ENCODE measurements around the gene SYVN1.
A peak's percentile ranks its signal among the peaks of the same experiment; 100 is the strongest.

The SYVN1 gene

DNA sequence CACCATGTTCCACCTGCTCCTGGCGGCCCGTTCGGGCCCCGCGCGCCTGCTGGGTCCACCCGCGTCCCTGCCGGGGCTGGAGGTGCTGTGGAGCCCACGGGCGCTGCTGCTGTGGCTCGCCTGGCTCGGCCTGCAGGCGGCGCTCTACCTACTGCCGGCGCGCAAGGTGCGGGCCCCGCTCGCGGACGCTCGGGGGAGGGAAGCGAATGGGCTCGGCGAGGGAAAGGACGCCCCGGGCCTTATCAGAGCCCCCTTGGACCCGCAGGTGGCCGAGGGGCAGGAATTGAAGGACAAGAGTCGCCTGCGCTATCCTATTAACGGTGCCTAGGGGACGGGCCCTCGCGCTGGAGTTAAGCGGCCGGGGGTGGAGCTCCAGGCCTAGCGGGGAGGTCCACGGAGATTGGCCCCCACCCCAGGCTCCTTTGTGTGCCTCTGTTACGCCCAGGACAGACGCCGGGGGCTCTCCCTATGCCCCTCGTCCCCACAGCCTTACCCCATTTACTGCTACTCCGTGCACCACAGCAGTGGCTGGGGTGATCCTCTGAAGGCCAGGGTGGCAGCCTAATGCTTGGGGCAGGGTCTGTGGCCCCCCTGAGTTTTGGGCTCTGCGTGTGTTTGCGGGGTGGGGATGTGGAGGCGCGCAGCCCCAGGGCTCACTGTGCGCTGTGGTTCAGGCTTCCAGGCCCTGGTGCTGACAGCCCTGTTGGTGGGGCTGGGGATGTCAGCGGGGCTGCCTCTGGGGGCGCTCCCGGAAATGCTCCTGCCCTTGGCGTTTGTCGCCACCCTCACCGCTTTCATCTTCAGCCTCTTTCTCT lies 21.6 kb downstream of the SYVN1 start:
- DNase-seq (ENCODE audit: low spot score), result peak; percentile 72

DNA sequence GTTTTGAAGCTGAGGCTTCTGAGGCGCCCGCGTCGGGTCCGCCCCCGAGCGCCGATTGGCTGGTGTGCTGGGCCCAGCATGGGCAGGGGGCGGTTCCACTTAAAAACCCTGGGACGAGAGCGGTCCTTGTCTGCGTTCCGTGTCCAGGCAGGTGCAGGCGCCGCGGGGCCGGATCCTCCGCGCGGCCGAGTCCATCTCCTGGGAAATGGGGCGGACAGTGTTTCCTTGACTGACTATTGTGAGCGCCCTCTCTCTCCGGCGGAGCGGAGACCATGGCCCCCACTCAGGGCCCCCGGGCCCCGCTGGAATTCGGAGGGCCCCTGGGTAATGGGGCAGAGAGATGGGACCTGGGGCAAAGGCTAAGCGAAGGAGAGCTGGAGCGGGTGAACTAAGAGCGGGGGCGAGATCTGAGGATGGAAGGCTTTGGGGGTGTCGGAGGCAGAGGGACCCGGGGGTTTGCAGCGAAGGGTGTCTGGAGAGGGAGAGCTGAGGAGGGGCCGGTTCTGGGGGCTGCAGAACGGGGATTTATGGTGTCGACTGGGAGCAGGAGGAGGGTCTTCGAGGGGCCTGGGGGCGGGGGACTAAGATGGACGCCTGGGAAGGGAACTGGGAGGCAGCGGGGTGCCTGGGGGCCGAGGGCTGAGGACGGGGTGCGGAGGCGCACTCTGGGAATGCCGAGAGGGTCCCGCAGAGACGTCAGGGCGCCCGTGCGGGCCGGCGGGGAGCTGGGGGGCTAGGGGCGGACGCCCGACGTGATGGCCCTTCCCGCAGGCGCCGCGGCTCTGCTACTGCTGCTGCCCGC lies 22.4 kb downstream of the SYVN1 start, which contains the start of gene TM7SF2:
Gene TM7SF2 (plus strand): TSS at position 129 of the 802 bp plus-strand sequence. CDS start 144 bp downstream, at position 273.
- peak; percentile 96 for DNase-seq (ENCODE audit: low spot score)

DNA sequence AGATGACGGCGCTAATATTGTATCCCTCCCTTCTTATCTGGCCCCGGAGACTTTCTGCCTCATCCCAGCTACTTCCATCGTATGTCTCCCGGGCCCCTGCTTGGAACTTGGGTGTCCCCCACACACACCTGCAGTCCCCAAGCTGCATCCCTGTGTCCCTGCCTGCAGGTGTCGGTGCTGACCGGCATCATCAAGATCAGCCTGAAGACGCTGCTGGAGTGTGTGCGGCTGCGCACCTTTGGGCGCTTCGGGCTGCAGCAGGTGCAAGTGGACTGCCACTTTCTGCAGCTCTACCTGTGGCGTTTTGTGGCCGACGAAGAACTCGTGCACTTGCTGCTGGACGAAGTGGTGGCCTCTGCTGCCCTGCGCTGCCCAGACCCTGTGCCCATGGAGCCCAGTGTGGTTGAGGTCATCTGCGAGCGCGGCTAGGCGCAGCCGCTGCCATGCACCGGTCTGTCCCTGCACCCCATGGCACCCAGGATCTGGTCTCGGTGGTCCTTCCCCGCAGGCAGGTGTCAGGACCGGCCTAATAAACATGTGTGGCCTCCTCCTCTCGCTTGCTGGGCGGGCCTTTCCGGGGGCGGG lies 23.1 kb downstream of the SYVN1 start:
- DNase-seq (ENCODE audit: low spot score), result no peak

GRCh38 chr11:65110354-65110861 lies 23.9 kb downstream of the SYVN1 start:
- peak; percentile 88 for DNase-seq (ENCODE audit: low spot score)

DNA sequence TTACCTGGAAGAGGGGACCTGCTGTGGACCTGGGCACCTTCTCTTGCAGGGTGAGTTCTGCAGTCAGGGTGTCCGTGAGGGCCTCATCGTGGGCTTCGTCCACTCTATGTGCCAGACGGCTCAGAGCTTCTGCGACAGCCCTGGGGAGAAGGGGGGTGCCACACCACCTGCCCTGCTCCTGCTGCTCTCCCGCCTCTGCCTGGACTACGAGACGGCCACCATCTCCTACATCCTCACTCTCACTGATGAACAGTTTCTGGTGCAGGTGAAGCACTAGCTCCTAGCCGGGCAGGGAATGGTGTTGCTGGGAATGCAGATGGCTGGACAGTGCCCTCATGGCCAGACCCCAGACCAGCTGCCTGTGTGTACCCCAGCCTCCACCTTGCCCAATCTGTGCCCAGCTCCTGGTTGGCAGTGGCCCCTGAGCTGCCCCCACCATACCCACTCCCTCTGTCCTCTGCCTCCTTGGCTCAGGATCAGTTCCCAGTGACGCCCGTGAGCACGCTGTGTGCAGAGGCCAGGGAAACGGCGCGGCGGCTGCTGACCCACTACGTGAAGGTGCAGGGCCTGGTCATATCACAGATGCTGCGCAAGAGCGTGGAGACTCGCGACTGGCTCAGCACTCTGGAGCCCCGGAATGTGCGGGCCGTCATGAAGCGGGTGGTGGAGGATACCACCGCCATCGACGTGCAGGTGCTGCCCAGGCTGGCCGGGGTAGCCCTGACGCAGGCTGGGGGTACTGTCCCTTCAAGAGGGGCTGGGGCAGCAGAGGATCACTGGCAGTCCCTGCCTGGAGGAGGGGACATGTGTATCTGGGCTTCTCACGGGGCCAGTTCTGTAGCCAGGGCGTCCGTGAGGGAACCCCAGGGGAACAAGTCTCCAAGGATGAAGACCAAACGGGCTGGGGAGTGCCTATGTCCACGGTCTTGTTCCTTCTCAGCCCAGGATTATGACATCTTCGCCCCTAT lies 24.8 kb downstream of the SYVN1 start:
- DNase-seq (ENCODE audit: low spot score), result no peak

DNA sequence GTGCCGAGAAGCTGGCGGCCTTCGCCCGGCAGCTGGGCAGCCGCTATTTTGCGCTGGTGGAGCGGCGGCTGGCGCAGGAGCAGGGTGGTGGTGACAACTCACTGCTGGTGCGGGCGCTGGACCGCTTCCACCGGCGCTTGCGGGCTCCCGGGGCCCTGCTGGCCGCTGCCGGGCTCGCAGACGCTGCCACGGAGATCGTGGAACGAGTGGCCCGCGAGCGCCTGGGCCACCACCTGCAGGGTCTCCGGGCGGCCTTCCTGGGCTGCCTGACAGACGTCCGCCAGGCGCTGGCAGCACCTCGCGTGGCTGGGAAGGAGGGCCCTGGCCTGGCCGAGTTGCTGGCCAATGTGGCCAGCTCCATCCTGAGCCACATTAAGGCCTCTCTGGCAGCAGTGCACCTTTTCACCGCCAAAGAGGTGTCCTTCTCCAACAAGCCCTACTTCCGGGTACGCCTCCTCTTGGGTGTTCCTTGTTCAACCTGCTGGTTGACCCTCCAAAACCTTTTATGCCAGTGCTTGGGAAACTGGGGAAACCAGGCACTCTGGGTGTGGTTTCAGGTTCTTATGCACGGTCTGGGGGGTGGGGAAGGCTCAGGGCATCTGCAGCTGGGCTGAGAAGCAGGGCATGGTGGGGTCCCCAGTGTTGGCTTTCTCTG lies 25.7 kb downstream of the SYVN1 start:
- DNase-seq (ENCODE audit: low spot score), result no peak

DNA sequence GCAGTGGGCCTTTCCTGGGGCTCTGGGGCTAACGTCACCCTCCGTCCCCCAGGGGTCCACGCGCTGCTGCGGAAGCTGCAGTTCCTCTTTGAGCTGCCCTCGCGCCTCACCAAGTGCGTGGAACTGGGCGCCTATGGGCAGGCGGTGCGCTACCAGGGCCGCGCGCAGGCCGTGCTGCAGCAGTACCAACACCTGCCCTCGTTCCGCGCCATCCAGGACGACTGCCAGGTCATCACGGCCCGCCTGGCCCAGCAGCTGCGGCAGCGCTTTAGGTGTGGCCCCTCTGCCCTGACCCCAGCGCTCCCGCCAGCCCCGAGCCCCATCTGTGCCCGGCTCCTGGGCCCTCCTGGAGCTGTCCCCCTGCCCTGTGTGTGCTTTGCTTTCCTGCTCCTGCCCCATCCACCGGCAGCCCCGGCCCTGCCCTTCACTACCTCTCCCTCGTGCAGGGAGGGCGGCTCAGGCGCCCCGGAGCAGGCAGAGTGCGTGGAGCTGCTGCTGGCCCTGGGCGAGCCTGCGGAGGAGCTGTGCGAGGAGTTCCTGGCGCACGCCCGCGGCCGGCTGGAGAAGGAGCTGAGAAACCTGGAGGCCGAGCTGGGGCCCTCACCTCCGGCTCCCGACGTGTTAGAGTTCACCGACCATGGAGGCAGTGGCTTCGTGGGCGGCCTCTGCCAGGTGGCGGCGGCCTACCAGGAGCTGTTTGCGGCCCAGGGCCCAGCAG lies 26.4 kb downstream of the SYVN1 start:
- DNase-seq (ENCODE audit: low spot score), result no peak

GRCh38 chr11:65107078-65107477 lies 27.2 kb downstream of the SYVN1 start:
- DNase-seq (ENCODE audit: low spot score), result no peak

DNA sequence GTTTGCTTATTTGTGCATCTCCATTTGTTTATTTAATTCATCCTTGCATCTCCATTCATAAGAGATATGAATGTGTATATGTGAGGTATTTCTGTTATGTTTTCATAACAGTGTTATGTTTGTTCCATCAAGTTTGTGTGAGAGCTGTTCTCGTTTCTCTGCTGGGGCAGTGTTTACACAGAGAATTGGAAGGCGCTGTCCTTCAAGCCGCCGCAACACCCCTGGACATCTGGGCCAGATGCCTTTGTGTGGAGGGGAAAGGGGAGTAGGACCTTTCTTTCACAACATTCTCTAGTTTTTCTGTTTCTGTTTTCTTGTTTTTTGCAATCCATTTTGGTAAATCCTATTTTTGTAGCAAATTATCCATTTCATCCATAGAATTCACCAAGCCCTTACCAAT lies 29.7 kb downstream of the SYVN1 start:
- DNase-seq (ENCODE audit: low spot score), result no peak

- no peak for DNase-seq (ENCODE audit: low spot score)
Measured at GRCh38 chr11:65103476-65103875, 30.8 kb downstream of the SYVN1 start.

DNA sequence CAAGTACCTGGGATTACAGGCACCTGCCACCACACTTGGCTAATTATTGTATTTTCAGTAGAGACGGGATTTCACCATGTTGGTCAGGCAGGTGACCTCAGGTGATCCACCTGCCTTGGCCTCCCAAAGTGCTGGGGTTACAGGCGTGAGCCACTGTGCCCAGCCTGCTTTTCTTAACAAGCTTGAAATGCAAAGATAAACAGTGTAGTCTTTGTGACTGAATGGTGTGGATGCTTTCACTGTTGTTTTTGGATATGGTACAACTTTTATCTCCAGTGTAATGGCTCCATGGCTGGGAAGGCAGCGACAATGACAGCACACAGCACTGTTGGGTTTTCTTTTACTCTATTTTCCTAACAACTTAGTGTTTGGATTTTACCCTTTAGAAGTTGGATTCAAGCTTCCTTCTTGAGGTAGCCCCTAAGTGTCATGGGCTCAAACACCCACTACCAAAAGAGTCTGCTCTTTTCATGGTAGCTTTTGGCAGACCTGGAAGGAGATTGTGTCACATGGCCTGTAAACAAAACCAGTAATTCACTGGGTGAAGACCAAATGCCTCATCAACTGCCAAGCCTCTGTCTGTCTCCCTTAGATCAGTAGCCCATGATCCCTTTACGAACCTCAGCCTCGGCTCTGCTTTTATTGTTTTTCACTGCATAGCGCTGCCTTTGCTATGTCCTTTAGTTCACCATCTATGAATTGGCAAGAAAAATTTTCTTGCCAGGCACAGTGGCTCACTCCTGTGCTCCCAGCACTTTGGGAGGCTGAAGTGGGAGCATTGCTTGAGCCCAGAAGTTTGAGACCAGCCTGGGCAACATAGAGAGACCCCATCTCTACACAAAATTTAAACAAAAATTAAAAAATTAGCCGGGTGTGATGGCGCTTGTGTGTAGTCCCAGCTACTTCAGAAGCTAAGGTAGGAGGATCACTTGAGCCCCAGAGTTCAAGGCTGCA lies 31.9 kb downstream of the SYVN1 start:
- DNase-seq (ENCODE audit: low spot score), result no peak

DNA sequence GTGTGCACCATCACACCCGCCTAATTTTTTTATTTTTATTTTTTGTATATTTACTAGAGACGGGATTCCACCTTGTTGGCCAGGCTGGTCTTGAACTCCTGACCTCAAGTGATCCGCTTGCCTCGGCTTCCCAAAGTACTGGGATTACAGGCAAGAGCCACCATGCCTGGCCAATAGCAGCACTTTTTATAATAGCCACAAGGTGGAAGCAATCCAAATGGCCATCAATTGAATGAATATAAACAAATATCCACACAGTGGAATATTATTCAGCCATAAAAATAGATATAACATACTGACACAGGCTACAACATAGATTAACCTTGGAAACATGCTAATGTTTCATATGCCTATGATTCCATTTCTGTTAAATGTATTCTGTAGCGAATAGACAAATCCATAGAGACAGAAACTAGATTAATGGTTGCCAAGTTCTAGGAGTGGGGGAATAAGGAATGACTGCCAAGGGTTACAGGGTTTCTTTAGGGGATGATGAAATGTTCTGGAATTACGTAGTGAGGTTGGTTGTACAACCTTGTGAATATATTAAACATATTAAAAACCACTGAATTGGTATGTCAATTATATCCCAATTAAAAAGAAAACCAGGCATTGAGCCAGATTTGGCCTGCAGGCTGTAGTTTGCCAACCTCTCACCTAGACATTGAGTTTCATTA lies 33.5 kb downstream of the SYVN1 start:
- no peak for DNase-seq (ENCODE audit: low spot score)

DNA sequence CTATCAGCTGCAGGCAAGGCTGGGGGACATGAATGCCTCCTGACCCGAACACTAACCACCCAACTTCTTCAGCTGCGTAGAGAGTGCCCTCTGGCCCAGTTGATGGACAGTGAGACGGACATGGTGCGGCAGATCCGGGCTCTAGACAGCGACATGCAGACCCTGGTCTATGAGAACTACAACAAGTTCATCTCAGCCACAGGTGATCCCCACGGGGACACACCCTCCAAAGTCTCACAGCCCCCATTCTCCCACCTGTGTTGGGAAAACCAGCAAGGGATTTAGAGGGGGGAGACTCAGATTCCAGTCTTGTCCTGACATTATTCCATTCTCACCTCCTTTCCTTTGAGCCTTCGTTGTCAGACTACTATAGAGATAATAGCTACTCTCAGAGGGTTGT lies 37.4 kb downstream of the SYVN1 start:
- DNase-seq (ENCODE audit: low spot score), result no peak

- DNase-seq (ENCODE audit: low spot score), result peak; percentile 96
Measured at GRCh38 chr11:65095974-65096806, 38.1 kb downstream of the SYVN1 start, which contains the start of gene VPS51. Gene VPS51 (plus strand): TSS chr11:65096214. CDS start chr11:65096251, 37 bp downstream.

DNA sequence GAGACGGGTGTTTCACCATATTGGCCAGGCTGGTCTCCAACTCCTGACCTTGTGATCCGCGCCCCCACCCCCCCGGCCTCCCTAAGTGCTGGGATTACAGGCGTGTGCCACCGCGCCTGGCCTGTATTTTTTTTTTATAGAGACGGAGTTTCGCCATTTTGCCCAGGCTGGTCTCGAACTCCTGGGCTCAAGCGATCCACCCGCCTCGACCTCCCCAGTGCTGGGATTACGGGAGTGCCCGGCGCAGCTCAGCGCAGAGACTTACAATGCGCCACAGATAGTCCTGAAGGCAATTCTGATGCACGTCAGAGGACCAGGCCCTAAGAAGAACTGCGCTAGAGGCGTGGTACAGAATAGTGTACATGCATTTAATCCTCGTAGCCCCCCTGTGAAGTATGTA lies 38.9 kb downstream of the SYVN1 start:
- DNase-seq (ENCODE audit: low spot score), result no peak

GRCh38 chr11:65090628-65091027 lies 43.7 kb downstream of the SYVN1 start:
- no peak for DNase-seq (ENCODE audit: low spot score)

- no peak for DNase-seq (ENCODE audit: low spot score)
Measured at GRCh38 chr11:65089621-65090020, 44.7 kb downstream of the SYVN1 start.
